Breast epithelium (tissue), 3 donors: ENCODE results near the gene PPP1R15A.

Experiments
- CTCF ChIP-seq, 3 donors: fragments of 450-650 bp; IDR thresholded peaks; one replicate each; pipeline ENCODE4 v1.5.1; 2016 to 2017; ENCODE audit warnings: antibody characterized with exemption in 3 of 3, mild to moderate bottlenecking in 3 of 3, moderate library complexity in 3 of 3
- POLR2A ChIP-seq: fragments of 450-650 bp; IDR thresholded peaks from one replicate; pipeline ENCODE4 v1.6.1; 2016; ENCODE audit warnings: antibody characterized with exemption, mild to moderate bottlenecking, moderate library complexity

GRCh38 chr19:48837687-48838086 is 34.5 kb upstream of the PPP1R15A start:
- TF ChIP-seq POLR2A, result no peak
- no peak for TF ChIP-seq CTCF (IDR thresholded peaks at IDR 0.05)
